Smooth muscle cell (in vitro differentiated cells): Measurements from ENCODE around the gene C21orf91. TPM values are rescaled to one million over a fixed set of nuclear protein-coding genes. Genes with fewer than 3 reads are reported as not detected.

Experiments
- DNase-seq: peaks from one replicate; lab custom pipeline; 2025; ENCODE audit not compliant: unreplicated experiment; lab: John Stamatoyannopoulos, UW
- H2AFZ ChIP-seq: fragments of 200-600 bp; sonication (generic); 2 replicates; pipeline ENCODE4 v1.6.0; 2016; ENCODE audit warnings: antibody characterized with exemption, low read depth, mild to moderate bottlenecking
- H3F3A ChIP-seq: fragments of 200-600 bp; sonication (generic); 2 replicates; pipeline ENCODE4 v1.6.0; 2017; ENCODE audit warnings: antibody characterized with exemption, low read depth
- H3K27ac ChIP-seq: fragments of 200-600 bp; sonication (generic); 2 replicates; pipeline ENCODE4 v1.5.1; 2016; ENCODE audit warnings: low read depth, mild to moderate bottlenecking
- H3K27me3 ChIP-seq: fragments of 200-600 bp; sonication (generic); 2 replicates; pipeline ENCODE4 v1.6.1; 2016; ENCODE audit warnings: low read depth, mild to moderate bottlenecking
- H3K36me3 ChIP-seq: fragments of 200-600 bp; sonication (generic); 2 replicates; pipeline ENCODE4 v1.5.1; 2016; ENCODE audit warnings: low read depth
- H3K4me1 ChIP-seq: fragments of 200-600 bp; sonication (generic); 2 replicates; pipeline ENCODE4 v1.5.1; 2016; ENCODE audit warnings: low read depth
- H3K4me2 ChIP-seq: fragments of 200-600 bp; sonication (generic); 2 replicates; pipeline ENCODE4 v1.6.0; 2016; ENCODE audit warnings: mild to moderate bottlenecking
- H3K4me3 ChIP-seq: fragments of 200-600 bp; sonication (generic); 2 replicates; pipeline ENCODE4 v1.5.1; 2016; ENCODE audit warnings: mild to moderate bottlenecking
- H3K79me2 ChIP-seq: fragments of 200-600 bp; sonication (generic); 2 replicates; pipeline ENCODE4 v1.6.0; 2016; ENCODE audit warnings: low read depth, mild to moderate bottlenecking
- H3K9ac ChIP-seq: fragments of 200-600 bp; sonication (generic); 2 replicates; pipeline ENCODE4 v1.6.0; 2016; ENCODE audit warnings: low read depth
- H3K9me3 ChIP-seq: fragments of 200-600 bp; sonication (generic); replicated peaks from 2 replicates; pipeline ENCODE4 v1.5.1; 2016; ENCODE audit warnings: low read depth
- H4K20me1 ChIP-seq: fragments of 200-600 bp; sonication (generic); 2 replicates; pipeline ENCODE4 v1.6.0; 2016; ENCODE audit warnings: low read depth
- WGBS: methylation state at CpG from one replicate; pipeline ENCODE4 v1.1.7; 2016; ENCODE audit warnings: low lambda C conversion rate; 5-methylcytosine and 5-hydroxymethylcytosine counted together
- polyA plus RNA-seq: library from polyadenylated mRNA; unstranded; fragments of >200 nt; fragmentation: Nextera tagmentation; extraction: Ambion mirVana; gene quantifications from 2 replicates; pipeline ENCODE4 v1.2.1, GENCODE V29; 2016
- total RNA-seq: library from RNA; depleted of rRNA; stranded (reverse); fragments of >200 nt; gene quantifications from 2 replicates; pipeline ENCODE4 v1.2.3, GENCODE V29; 2014
- TF ChIP-seq, protein P1 (sequence below): fragments of 200-600 bp; sonication (generic); IDR thresholded peaks from 2 replicates; pipeline ENCODE4 v1.5.1; 2017; ENCODE audit warnings: borderline replicate concordance, mild to moderate bottlenecking, antibody characterized with exemption; ENCODE audit not compliant: insufficient read depth, poor library complexity, severe bottlenecking

C21orf91 gene
- total and polyA plus RNA-seq, 2 experiments from 2014 or later: 4.8 to 11.5 TPM

GRCh38 chr21:17779980-17780379 is 39.2 kb downstream of the C21orf91 start:
- no peaks in the 10 kb centered on the region for H3K27me3 ChIP-seq
- no peak overlapping the region for H3K4me2 ChIP-seq
- no peaks in the 10 kb centered on the region for H3K36me3 ChIP-seq
- DNase-seq: no peak
- H3F3A ChIP-seq: no peaks in the 10 kb centered on the region
- no peaks in the 10 kb centered on the region for H3K9me3 ChIP-seq
- H2AFZ ChIP-seq: no peak overlapping the region
- H3K79me2 ChIP-seq: no peaks in the 10 kb centered on the region
- H4K20me1 ChIP-seq: no peaks in the 10 kb centered on the region
- no peak overlapping the region for H3K9ac ChIP-seq
- H3K27ac ChIP-seq: no peak overlapping the region
- TF ChIP-seq, protein P1, sequence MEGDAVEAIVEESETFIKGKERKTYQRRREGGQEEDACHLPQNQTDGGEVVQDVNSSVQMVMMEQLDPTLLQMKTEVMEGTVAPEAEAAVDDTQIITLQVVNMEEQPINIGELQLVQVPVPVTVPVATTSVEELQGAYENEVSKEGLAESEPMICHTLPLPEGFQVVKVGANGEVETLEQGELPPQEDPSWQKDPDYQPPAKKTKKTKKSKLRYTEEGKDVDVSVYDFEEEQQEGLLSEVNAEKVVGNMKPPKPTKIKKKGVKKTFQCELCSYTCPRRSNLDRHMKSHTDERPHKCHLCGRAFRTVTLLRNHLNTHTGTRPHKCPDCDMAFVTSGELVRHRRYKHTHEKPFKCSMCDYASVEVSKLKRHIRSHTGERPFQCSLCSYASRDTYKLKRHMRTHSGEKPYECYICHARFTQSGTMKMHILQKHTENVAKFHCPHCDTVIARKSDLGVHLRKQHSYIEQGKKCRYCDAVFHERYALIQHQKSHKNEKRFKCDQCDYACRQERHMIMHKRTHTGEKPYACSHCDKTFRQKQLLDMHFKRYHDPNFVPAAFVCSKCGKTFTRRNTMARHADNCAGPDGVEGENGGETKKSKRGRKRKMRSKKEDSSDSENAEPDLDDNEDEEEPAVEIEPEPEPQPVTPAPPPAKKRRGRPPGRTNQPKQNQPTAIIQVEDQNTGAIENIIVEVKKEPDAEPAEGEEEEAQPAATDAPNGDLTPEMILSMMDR: no peak
- WGBS: 83% methylated on average over 3 of the region's 3 CpGs
- no peak overlapping the region for H3K4me3 ChIP-seq
- H3K4me1 ChIP-seq: no peaks in the 10 kb centered on the region

- WGBS: 52% methylated on average over 3 of the region's 3 CpGs
- no peak overlapping the region for H3K9ac ChIP-seq
- H3K4me3 ChIP-seq: no peak overlapping the region
- H3K4me1 ChIP-seq: no peaks in the 10 kb centered on the region
- no peaks in the 10 kb centered on the region for H3K9me3 ChIP-seq
- no peak overlapping the region for H3K27ac ChIP-seq
- no peaks in the 10 kb centered on the region for H4K20me1 ChIP-seq
- H2AFZ ChIP-seq: no peak overlapping the region
- no peaks in the 10 kb centered on the region for H3K79me2 ChIP-seq
- H3K36me3 ChIP-seq: no peaks in the 10 kb centered on the region
- H3F3A ChIP-seq: no peaks in the 10 kb centered on the region
- no peak overlapping the region for H3K4me2 ChIP-seq
- TF ChIP-seq, protein P1: no peak
- DNase-seq: no peak
- H3K27me3 ChIP-seq: no peaks in the 10 kb centered on the region
Measured at GRCh38 chr21:17779496-17779895, 39.7 kb downstream of the C21orf91 start.

DNA sequence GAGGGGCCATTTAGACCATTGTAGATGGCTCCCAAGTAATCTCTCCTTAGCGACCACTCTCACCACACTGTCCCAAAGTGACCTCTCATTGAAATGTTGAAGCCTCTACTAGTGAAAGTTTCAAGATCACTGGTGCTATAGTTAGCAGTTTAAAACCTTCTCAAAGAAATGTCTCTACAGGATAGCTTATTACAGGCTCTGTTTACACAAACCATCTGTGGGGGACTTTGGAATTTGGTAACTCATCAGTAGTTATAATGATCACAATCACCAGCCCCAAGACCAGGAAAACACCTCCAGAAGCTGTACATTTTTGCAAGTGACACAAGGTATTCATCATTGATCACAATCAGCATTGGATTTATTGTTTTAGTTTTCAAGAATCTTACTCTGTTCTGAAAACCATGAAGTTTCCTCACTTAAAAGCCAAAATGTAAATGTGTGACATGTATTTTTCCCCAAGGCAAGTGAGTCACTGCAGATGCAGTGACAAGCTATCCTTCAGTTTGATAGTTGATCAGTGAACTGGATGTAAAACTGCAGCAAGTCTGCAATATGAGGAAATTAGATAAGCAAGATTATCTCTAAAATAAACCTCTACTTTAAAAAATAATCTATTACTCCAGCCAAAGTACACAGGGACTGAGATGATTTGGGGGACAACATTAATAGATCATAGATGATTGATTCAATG is 41.9 kb downstream of the C21orf91 start:
- Histone ChIP-seq H3K36me3 (no peaks in the 10 kb centered on the region), H3K79me2 (no peaks in the 10 kb centered on the region), H3K9me3 (no peaks in the 10 kb centered on the region), H4K20me1 (no peaks in the 10 kb centered on the region), H3K4me1 (no peaks in the 10 kb centered on the region), H3K27me3 (no peaks in the 10 kb centered on the region), H3K27ac (no peak overlapping the region), H3K4me3 (no peak overlapping the region), H3F3A (no peaks in the 10 kb centered on the region), H3K9ac (no peak overlapping the region), H3K4me2 (no peak overlapping the region), H2AFZ (no peak overlapping the region)
- WGBS: 82% methylated on average over 1 of the region's 1 CpG
- DNase-seq: no peak
- TF ChIP-seq, protein P1: no peak
